Neural cell (in vitro differentiated cells): ENCODE results near the gene FAM234A. TPM values are rescaled to one million over a fixed set of nuclear protein-coding genes. Genes with fewer than 3 reads are reported as not detected.

Experiments used
- H2AFZ ChIP-seq: fragments of 200-600, 300-800 bp; sonication (generic), shearing (Covaris generic); 2 replicates; pipeline ENCODE4 v1.6.0; 2014; ENCODE audit warnings: low read depth, mild to moderate bottlenecking, antibody characterized with exemption, low read length, moderate library complexity
- H3F3A ChIP-seq: fragments of 200-600 bp; shearing (Covaris generic); 2 replicates; pipeline ENCODE4 v1.6.1; 2016; ENCODE audit warnings: mild to moderate bottlenecking, moderate library complexity, mixed read lengths, antibody characterized with exemption, low read length; ENCODE audit not compliant: insufficient read depth, poor library complexity, severe bottlenecking
- H3K27ac ChIP-seq: fragments of 200-600, 300-800 bp; sonication (generic), shearing (Covaris generic); 2 replicates; pipeline ENCODE4 v1.5.1; 2014; ENCODE audit warnings: mild to moderate bottlenecking, low read length, moderate library complexity
- H3K27me3 ChIP-seq: fragments of 300-800, 200-600 bp; sonication (generic), shearing (Covaris generic); 2 replicates; pipeline ENCODE4 v1.6.0; 2014; ENCODE audit warnings: mild to moderate bottlenecking, low read depth, low read length, moderate library complexity; ENCODE audit not compliant: insufficient read depth
- H3K36me3 ChIP-seq: fragments of 300-800, 200-600 bp; sonication (generic), shearing (Covaris generic); 2 replicates; pipeline ENCODE4 v1.5.1; 2014; ENCODE audit warnings: mild to moderate bottlenecking, antibody characterized with exemption, low read length, moderate library complexity; ENCODE audit not compliant: insufficient read depth
- H3K4me2 ChIP-seq: fragments of 300-800, 200-600 bp; sonication (generic), shearing (Covaris generic); 2 replicates; pipeline ENCODE4 v1.6.0; 2014; ENCODE audit warnings: mild to moderate bottlenecking, low read length
- H3K4me3 ChIP-seq: fragments of 300-800, 200-600 bp; sonication (generic), shearing (Covaris generic); 2 replicates; pipeline ENCODE4 v1.5.1; 2014; ENCODE audit warnings: mild to moderate bottlenecking, low read length, moderate library complexity
- H3K79me2 ChIP-seq: fragments of 200-600 bp; shearing (Covaris generic); replicated peaks from 2 replicates; pipeline ENCODE4 v1.6.0; 2014; ENCODE audit warnings: mild to moderate bottlenecking, low read length, moderate library complexity; ENCODE audit not compliant: insufficient read depth
- H3K9ac ChIP-seq: fragments of 300-800, 200-600 bp; sonication (generic), shearing (Covaris generic); 2 replicates; pipeline ENCODE4 v1.6.1; 2016; ENCODE audit warnings: mild to moderate bottlenecking, low read length, mixed read lengths
- H3K9me2 ChIP-seq: fragments of 200-600 bp; shearing (Covaris generic); 2 replicates; pipeline ENCODE4 v1.6.1; 2016; ENCODE audit warnings: mild to moderate bottlenecking, low read length, mixed read lengths; ENCODE audit not compliant: insufficient read depth
- H3K9me3 ChIP-seq: fragments of 200-600, 300-800 bp; sonication (generic), shearing (Covaris generic); 2 replicates; pipeline ENCODE4 v1.6.1; 2016; ENCODE audit warnings: mild to moderate bottlenecking, mixed run types, low read length, moderate library complexity, mixed read lengths
- H4K20me1 ChIP-seq: fragments of 200-600 bp; shearing (Covaris generic); 2 replicates; pipeline ENCODE4 v1.6.1; 2016; ENCODE audit warnings: mild to moderate bottlenecking, mixed run types; ENCODE audit not compliant: insufficient read depth
- CTCF ChIP-seq: fragments of 450-650 bp; IDR thresholded peaks from 2 replicates; pipeline ENCODE4 v1.5.1; 2014; ENCODE audit warnings: antibody characterized with exemption, mild to moderate bottlenecking, moderate library complexity; ENCODE audit not compliant: poor library complexity, severe bottlenecking
- EP300 ChIP-seq: fragments of 450-650 bp; conservative IDR thresholded peaks from 2 replicates; pipeline ENCODE4 v1.6.1; 2014; ENCODE audit warnings: antibody characterized with exemption, mild to moderate bottlenecking, moderate library complexity; ENCODE audit not compliant: poor library complexity, severe bottlenecking
- EZH2 ChIP-seq: fragments of 200-600, 300-800 bp; shearing (Covaris generic), sonication (generic); IDR thresholded peaks from 2 replicates; pipeline ENCODE4 v1.6.1; 2014; ENCODE audit warnings: antibody characterized with exemption, low read length, borderline replicate concordance, mild to moderate bottlenecking; ENCODE audit not compliant: insufficient read depth, poor library complexity, severe bottlenecking
- MXI1 ChIP-seq: fragments of 450-650 bp; conservative IDR thresholded peaks from 2 replicates; pipeline ENCODE4 v1.6.1; 2014; ENCODE audit warnings: antibody characterized with exemption, mild to moderate bottlenecking; ENCODE audit not compliant: poor library complexity, severe bottlenecking
- POLR2AphosphoS5 ChIP-seq: IDR thresholded peaks from 2 replicates; pipeline ENCODE4 v1.6.1; 2012
- RAD21 ChIP-seq: fragments of 450-650 bp; conservative IDR thresholded peaks from 2 replicates; pipeline ENCODE4 v1.6.1; 2014; ENCODE audit warnings: antibody characterized with exemption, mild to moderate bottlenecking, moderate library complexity
- REST ChIP-seq: IDR thresholded peaks from 2 replicates; pipeline ENCODE4 v1.6.1; 2012; ENCODE audit warnings: borderline replicate concordance
- SMC3 ChIP-seq: fragments of 450-650 bp; conservative IDR thresholded peaks from 2 replicates; pipeline ENCODE4 v1.6.1; 2014; ENCODE audit warnings: antibody characterized with exemption, mild to moderate bottlenecking, moderate library complexity; ENCODE audit not compliant: poor library complexity
- TAF1 ChIP-seq: IDR thresholded peaks from 2 replicates; pipeline ENCODE4 v1.6.1; 2012; ENCODE audit warnings: low read depth
- polyA plus RNA-seq: library from polyadenylated mRNA; depleted of rRNA; stranded (reverse); fragments of >200 nt; gene quantifications from 2 replicates; pipeline ENCODE4 v1.2.3, GENCODE V29; 2014

FAM234A gene
- polyA plus RNA-seq, 1 donor from 2014 or later: 29.9 TPM

- TF ChIP-seq POLR2AphosphoS5 (no peak), EZH2 (no peak), SMC3 (no peak), MXI1 (no peak), RAD21 (no peak), REST (no peak), TAF1 (no peak)
- Histone ChIP-seq H3K9ac (no peak overlapping the region), H3K36me3 (no peaks in the 10 kb centered on the region), H3K27ac (no peak overlapping the region), H3F3A (no peaks in the 10 kb centered on the region), H4K20me1 (no peaks in the 10 kb centered on the region), H3K27me3 (no peaks in the 10 kb centered on the region), H3K4me2 (no peak overlapping the region), H3K9me2 (no peaks in the 10 kb centered on the region), H2AFZ (no peak overlapping the region), H3K9me3 (no peaks in the 10 kb centered on the region), H3K79me2 (peaks cover 13% of the 10 kb centered on the region), H3K4me3 (no peak overlapping the region)
These were observed 10.5 kb downstream of the FAM234A start for GRCh38 chr16:245105-245504.

GRCh38 chr16:247027-247426 is 12.4 kb downstream of the FAM234A start:
- no peak overlapping the region for H2AFZ ChIP-seq

More at GRCh38 chr16:247027-247426, 12.4 kb downstream of the FAM234A start:
- no peaks in the 10 kb centered on the region for H4K20me1 ChIP-seq
- TF ChIP-seq RAD21 (no peak), SMC3 (no peak), EP300 (no peak), POLR2AphosphoS5 (no peak), CTCF (no peak), EZH2 (no peak), REST (no peak), TAF1 (no peak), MXI1 (no peak)
- H3K9me2 ChIP-seq: no peaks in the 10 kb centered on the region
- H3K9me3 ChIP-seq: no peaks in the 10 kb centered on the region
- H3K36me3 ChIP-seq: no peaks in the 10 kb centered on the region
- no peaks in the 10 kb centered on the region for H3K27me3 ChIP-seq
- H3F3A ChIP-seq: no peaks in the 10 kb centered on the region
- H3K79me2 ChIP-seq: peaks cover 6% of the 10 kb centered on the region
- no peak overlapping the region for H3K4me3 ChIP-seq
- no peak overlapping the region for H3K9ac ChIP-seq
- H3K4me2 ChIP-seq: no peak overlapping the region
- no peak overlapping the region for H3K27ac ChIP-seq
